ENCODE data around the gene DNAH2.

The DNAH2 gene

DNA sequence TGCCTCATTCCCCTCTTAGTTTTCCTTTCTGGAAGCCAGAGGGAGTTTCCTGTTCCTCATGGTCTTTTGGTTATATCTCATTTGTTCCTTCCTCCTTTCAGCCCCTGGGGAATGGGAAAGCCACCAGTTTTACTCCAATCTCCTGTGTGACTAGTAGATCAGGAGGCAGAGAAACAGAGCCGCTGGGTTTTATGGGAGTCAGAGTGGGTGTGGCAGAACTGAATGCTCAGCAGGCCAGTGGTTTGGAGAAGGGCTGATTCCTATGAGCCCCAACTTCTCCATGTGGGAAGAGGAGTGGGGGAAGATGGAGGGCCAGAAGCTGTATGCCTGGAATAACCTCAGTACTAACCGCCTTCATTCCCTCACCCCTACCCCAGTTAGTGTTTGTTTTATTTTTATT lies 4.1 kb downstream of the DNAH2 start:
- DNase-seq (ENCODE audit: low read depth), result no peak

DNA sequence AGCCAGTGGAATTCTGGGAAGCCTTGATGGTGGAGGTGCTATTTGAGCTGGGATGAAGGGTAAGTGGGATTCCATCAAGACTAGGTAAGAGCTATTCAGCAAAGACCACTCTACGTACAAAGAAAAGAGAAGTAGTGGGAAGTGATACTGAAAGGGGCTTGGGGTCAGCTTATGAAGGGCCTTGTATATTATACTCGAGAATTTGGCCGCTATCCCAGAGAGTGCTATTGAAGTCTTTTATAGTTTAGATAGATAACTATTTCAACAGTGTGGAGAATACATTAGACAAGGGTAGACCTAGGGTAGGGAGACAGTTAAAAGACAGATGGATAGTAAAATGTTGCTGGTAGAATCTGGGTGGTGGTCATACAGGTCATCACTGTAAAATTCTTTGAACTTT lies 10.3 kb downstream of the DNAH2 start:
- DNase-seq (ENCODE audit: low read depth), result no peak

DNA sequence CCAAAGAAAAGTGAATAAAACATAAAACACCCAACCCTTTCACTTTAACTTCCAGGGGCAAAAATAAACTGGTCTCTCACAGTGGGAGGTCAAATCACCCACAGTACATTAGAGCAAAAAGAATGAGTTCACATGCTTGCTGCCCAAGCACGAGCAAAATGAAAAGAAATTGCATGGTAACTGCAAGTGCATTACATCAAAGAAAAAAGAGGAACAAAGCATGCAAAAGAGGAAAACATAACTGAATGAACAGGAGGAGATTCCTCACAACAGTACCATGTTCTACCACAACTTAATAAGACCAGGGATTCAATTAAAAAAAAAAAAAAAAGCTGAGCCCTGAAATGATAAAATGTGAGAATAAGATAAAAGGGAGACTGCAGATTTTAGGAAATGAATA lies 12.3 kb downstream of the DNAH2 start:
- no peak for DNase-seq (ENCODE audit: low read depth)

DNA sequence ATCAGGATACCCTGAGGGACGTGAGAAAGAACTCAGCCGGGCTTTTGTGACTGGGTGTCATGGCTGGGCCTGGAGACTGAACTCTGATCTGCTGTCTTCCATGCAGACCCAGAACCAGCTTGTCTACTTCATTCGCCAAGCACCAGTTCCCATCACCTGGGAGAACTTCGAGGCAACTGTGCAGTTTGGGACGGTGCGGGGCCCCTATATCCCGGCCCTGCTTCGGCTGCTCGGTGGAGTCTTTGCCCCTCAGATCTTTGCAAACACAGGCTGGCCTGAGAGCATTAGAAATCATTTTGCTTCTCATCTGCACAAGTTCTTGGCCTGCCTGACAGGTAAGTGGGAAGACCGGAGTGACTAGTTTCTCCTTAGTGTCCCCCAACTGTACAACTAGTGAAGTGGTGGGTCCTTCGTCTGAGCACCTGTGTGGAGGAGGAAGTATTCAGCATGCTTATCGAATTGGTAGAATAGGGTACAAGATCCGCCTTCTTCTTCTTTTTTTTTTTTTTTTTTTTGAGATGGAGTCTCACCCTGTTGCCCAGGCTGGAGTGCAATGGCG lies 15.5 kb downstream of the DNAH2 start:
- no peak for DNase-seq (ENCODE audit: low read depth)

DNA sequence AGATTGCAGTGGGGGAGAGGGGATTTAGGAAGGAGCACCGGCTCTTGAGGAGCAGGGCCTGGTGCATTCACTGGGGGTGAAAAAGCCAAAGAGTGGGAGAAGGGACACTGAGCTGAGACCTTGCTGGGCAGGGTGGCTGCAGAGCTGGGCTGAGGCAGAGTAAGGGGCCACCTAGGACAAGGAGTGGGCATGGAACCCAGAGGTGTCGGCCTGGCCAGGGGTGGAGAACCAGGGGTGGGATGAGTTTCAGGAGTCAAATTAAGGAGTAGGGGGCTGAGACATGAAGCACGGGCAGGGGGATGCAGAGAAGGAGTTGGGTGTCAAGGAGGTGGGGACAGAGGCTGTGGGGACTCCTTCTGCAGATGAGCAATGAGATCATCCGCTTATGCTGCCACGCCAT lies 20.1 kb downstream of the DNAH2 start:
- DNase-seq (ENCODE audit: low read depth), result no peak

DNA sequence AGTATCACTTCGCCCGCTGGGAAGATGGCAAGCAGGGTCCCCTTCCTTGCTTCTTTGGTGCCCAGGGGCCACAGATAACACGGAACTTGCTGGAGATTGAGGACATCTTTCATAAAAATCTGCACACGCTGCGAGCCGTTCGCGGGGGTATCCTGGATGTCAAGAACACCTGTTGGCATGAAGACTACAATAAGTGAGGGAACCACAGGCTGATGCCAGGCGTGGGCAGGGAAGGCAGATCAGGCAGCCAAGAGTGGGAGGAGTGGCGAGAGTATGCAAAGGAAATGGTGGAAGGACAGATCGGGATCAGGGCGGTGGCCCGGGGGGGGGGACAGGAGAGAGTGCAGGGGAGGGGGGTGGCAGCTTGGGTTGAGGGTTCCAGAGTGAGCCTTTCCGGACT lies 22.2 kb downstream of the DNAH2 start:
- DNase-seq (ENCODE audit: low read depth), result no peak

DNA sequence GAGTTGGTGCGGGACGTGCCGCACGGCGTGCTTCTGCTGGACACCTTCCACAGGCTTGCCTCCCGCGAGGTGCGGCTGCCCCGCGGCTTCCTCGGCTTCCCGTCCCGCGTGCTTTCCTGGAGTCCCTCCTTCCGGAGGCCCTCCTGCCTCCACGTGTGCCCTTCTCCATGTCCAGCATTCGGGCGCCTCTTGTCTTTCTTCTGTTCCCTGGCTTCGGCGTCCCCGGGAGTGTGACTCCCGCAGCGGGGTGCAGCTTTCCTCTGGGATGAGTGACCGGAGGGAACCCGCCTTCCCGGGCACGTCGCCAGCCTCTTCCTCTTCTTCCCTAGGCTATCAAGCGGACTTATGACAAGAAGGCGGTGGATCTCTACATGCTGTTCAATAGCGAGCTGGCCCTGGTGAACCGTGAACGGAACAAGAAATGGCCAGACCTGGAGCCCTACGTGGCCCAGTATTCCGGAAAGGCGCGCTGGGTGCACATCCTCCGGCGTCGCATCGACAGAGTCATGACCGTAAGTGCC lies 23.0 kb downstream of the DNAH2 start:
- no peak for DNase-seq (ENCODE audit: low read depth)

DNA sequence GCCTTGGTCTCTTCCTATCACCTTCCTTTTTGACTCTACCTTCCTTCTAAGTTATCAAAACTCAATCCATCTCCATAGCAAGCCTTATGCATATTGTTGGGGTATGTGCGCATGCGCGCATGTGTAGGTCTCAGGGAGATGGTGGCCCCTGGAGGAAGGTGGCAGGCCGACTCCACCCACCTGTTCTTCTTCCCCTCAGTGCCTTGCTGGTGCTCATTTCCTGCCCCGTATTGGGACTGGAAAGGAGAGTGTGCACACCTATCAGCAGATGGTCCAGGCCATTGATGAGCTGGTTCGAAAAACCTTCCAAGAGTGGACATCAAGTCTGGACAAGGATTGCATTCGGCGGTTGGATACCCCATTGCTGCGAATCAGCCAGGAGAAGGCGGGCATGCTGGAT lies 25.2 kb downstream of the DNAH2 start:
- DNase-seq (ENCODE audit: low read depth), result no peak

DNA sequence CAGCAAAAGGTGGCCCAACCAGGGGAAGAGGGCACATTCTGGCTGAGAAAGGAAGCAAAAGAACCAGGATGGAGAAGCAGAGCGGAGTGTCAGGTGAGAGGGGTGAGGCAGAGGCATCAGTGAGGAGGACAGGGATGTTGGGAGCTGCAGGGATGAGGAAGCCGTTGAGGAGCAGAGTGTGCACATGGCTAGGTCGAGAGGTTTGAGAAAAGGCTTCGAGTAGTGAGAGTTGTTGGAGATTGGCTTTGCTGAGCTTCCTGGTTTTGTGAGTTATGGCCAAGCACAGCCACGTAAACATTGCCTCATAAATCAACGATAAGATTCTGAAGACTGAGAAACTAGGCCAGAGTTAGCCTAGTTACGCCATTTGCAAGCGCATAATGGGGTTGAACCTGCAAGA lies 26.9 kb downstream of the DNAH2 start:
- DNase-seq (ENCODE audit: low read depth), result no peak

DNA sequence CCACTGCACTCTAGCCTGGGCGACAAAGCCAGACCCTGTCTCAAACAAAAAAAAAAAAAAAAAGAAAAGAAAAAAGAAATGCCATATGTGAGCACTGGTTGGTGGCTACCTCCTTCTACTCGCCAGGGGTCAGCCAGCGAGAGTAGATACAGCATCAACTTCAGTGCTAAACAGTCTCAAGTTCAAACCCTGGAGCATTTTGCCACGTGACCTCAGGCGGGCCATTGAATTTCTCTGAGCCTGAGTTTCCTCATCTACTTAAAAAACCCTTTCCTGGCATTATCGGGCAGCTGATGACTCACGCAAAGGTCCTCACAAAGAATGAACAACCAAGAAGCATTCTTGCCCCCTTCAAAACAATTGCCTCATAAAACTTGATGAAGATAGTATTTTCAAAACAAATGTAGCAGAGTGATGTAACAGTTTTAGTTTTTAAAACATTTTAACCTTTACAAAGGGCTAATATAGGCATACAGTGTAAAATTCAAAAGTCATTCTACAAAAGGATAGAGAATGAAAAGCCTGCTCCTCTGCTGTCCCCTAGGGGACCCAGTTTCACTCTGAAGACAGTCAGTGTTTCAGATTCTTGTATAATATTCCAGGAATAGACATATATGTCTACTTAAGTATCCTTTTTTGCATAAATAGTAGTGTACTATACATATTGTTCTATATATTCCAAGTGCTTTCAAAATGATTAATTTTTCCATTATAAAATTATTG lies 28.4 kb downstream of the DNAH2 start:
- no peak for DNase-seq (ENCODE audit: low read depth)

DNA sequence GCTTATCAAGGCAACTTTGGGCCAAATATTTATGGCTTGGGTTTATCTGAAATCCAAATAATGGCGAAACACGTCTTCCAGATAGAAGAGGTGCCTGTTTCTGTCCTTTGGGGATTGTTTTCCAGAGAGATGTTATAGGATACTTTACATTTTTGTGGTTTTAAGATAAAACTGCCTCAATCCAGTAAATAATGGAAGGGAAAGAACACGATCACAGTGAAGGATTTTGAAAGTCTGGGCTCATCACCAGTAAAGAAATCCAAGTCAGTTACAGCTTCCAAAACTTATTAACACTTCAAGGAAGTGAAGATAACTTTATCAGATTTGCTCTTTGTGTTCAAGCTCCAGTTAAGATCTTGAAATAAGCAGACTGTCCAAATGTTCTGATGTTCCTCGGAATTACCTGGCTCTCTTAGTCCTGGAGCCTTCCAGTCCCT lies 30.1 kb downstream of the DNAH2 start:
- no peak for DNase-seq (ENCODE audit: low read depth)

DNA sequence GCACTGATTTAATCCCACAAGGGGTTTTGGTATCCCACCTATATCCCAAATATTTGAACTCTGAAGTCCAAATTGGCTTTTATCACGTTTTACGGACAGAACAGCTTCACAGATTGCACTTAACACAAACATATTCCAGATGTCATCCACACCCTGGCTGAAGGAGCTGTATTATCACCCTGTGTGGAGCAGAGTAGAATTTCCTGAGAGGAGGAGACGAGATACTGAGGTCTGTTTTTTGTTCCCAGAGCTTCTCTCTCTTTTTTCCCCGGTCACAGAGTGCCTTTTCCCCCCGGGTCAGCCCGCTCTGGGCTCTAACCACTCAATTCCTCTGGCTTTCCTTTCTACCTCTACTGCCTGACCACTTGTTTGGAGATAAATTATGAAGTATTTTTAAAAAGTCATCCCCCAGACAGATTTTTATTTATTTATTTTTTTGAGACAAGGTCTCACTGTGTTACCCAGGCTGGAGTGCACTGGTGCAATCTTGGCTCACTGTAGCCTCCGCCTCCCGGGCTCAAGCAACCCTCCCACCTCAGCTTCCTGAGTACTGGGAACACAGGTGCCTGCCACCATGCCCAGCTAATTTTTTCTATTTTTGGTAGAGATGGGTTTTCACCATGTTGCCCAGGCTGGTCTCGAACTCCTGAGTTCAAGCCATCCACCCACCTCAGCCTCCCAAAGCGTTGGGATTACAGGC lies 30.7 kb downstream of the DNAH2 start:
- DNase-seq (ENCODE audit: low read depth), result no peak

DNA sequence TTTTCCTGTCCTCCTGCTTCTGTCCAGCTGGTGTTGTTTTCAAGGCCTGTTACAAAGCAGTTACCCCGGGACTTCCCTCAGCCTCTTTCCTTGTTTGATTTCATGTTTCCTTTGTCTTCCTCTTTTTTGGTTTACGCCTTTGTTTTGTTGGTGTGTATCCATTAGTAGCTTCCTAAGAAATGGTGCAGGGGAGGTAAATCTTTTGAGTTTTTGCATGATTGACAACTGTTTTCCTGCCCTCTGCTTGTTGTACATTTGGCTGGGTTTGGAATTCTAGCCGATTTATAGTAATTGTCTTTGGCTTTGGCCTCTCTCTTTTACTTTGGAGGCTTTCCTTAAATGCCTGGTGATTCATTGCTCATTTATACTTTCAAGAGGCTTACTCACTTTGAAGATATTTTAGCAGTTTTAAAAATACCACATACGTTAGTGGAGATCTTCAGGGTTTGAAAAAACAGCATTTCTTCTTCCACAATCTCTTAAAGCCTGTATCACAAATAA lies 32.8 kb downstream of the DNAH2 start:
- no peak for DNase-seq (ENCODE audit: low read depth)

DNA sequence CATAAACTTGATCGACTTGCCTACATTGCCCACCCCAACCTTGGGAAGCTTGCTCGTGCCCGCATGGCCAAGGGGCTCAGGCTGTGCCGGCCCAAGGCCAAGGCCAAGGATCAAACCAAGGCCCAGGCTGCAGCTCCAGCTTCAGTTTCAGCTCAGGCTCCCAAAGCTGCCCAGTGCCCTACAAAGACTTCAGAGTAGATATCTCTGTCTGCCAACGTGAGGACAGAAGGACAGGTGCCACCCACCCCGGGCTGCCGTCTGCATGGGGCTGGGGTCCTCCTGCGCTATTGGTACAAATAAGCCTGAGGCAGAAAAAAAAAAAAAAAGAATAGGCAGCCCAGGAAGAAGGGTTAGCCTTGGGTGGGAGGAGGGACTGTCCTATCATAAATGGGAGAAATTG lies 37.1 kb downstream of the DNAH2 start:
- no peak for DNase-seq (ENCODE audit: low read depth)

DNA sequence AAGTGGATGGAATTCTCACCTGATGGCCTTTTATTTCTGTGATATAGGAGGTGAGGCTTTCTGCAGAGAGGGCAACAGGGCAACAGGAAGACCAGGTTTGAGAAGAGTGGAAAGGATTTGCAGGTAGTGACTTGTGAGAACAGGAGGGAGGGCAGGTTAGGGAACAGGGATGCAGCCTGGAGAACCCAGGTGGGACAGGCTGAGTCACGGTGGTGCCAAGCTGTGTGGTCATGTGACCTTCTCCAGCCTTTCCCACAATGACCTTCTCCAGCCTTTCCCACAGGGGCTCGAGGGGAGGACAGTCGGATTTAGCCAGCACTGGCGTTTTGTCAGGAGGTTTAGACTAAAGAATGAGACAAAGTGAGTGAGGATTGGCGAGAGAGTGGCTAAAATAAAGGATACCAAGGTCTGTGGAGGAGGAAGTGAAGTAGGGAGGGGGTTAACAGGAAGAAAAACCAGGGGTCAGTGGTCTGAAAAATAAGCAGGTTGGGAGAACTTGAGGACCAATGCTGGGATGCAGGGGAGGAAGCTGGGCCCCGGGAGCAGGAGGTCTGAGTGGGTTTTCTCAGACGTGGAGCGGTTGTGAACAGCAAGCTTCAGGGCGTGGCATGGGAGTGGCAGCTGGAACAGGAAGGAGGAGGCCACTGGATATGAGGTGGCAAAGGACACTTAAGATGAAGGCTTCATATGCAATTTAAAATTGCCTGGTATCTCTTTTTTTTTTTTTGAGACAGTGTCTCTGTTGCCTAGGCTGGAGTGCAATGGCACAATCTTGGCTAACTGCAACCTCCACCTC lies 37.7 kb downstream of the DNAH2 start:
- DNase-seq (ENCODE audit: low read depth), result no peak

DNA sequence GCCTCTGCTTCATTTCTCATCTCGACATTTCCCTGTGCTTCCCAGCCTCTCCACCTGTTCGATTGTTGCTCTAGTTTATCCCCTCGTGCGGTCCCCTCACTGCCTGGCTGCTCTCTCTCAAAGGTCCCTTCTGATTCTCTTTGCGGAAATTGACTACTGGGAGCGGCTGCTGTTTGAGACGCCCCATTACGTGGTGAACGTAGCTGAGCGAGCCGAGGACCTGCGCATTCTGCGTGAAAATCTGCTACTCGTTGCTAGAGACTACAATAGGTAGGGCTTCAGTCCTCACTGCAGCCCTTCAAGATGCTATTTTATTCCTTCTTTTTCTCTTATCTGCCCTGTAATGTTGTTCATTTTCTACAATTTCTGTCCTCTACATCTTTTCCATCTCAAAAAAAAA lies 39.4 kb downstream of the DNAH2 start:
- no peak for DNase-seq (ENCODE audit: low read depth)

DNA sequence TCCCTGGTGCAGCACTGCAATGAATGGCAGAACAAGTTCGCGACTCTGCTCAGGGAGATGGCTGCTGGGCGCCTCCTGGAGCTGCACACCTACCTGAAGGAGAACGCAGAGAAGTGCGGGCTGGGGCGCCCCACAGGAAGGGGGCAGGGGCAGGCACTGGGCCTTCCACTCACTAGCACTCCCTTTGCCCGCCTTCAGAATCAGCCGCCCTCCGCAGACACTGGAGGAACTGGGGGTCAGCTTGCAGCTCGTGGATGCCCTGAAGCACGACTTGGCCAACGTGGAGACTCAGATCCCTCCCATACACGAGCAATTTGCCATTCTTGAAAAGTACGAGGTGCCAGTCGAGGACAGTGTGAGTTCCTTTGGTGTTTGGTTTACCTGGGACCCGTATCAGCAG lies 46.4 kb downstream of the DNAH2 start:
- no peak for DNase-seq (ENCODE audit: low read depth)

DNA sequence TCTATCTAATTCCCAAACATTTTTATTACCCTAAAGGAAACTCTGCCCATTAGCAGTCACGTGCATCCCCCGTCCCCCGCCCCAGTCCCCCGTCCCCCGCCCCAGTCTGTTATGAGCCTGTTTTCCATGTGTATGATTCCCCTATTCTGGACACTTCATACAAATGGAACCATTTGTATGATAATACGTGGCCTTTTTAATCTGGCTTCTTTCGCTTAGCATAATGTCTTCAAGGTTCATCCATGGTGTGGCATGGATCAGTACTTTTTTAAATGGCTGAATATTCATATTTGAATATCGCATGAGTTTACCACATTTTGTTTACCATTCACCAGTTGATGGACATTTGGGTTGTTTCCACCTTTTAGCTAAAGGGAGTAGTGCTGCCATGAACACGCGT lies 49.5 kb downstream of the DNAH2 start:
- no peak for DNase-seq (ENCODE audit: low read depth)

DNA sequence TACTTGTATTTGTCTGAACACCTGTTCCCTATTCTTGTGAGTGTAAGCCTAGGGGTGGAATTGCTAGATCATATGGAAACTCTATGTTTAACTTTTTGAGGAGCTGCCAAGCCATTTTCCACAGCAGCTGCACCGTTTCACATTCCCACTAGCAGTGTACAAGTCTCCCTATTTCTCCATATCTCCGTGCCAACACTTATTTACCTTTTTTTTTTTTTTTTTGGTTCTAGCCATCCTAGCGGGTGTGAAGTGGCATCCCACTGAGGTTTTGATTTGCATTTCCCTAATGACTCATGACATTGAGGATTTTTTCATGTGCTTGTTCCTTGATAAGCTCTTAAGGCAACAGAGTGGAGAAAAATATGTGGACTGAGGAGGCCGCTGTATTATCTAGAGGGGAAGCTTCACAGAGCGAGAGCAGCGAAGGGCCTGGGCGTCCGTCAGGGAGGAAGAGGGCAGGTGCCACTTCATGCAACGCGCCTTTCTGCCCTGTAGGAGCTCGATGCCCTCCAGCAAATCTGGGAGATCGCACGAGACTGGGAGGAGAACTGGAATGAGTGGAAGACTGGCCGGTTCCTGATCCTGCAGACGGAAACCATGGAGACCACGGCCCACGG lies 50.0 kb downstream of the DNAH2 start:
- DNase-seq (ENCODE audit: low read depth), result no peak

DNA sequence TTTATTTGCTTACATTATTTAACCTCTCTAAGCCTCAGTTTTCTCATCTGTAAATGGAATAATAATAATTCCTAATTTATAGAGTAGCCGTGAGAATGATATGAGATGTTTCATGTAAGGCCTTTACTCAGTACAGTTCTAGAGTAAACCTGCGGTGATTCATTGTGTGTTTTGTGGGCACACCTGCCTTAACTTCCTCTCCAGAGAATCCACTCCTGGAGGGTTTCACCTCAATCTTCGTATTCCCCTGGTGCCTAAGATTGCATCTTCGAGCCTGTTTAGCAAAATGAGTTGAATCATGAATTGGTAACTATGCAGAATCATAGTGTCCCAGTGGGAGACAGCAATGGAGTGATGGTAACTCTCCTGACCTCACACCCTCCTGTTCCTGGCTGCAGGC lies 52.3 kb downstream of the DNAH2 start:
- no peak for DNase-seq (ENCODE audit: low read depth)

DNA sequence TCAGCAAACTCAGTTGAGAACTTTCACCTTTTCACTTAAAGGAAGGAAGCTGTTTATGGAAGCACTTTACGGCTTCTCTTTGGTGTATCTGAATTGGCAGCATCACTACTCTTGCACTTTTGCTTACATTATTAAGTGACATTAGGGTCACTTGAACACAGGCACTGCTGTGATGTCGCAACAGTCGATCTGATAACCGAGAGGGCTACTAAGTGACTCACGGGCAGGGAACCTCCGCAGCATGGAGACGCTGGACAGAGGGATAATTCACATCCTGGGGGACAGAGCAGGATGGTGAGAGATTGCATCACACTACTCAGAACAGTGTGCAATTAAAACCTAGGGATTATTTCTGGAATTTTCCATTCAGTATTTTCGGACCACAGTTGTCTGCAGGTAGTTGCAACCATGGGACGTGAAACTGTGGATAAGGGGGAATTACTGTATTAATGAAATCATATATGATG lies 56.5 kb downstream of the DNAH2 start:
- no peak for DNase-seq (ENCODE audit: low read depth)

DNA sequence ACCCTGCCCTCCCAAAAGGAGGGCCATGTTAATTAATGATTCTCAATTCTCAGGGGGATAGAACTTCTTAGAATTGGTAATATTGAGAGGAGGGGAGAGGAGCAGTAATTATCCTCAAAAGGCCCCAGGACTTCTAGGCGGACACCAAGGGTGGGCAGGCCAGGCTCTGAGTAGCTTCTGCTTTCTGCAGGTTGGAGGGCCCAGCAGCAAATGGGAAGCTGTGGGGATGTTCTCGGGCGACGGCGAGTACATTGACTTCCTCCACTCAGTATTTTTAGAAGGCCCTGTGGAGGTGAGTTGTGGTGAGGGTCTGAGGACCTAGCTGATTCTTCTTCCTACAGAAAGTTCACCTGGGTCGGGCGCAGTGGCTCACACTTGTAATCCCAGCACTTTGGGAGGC lies 57.5 kb downstream of the DNAH2 start:
- DNase-seq (ENCODE audit: low read depth), result no peak
